GM19025 (cell line): Measurements from ENCODE around the gene TSC1.

Source experiments
- ATAC-seq: cut with Tn5 transposase; IDR thresholded peaks from one replicate; pipeline ENCODE4 v1.9.1; 2021; ENCODE audit warnings: mild to moderate bottlenecking, low read depth, moderate library complexity; ENCODE audit not compliant: unreplicated experiment

Gene TSC1

DNA sequence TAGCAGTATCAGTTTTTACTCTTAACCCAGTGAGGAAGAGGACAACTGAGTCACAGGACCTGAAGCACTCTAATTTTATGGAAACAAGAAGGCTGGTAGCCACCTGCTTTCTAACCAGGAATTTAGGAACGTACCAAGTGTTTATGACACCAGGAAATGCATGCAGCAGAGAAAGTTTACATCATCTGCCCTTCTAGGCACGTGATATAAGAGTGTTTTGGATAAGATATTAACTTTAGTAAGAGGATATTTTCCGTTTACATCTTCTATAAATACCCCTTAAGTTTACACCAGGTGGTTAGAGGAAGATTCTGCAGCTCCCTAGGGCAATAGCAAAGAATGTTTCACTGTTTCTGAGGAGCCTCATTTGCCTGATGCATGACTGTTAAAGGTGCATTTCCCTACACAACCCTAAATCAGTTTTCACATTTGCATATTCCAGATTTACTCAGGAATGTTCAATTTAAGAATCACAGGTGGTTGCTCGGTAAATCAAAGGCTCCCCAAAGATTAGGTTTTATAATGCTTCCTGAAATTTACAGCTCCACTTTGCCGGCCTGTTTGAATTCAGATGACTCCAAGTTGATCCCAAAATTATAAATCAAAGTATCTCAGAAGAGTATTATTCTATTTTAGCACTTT, 1.8 kb downstream of the TSC1 start:
- no peak for ATAC-seq

DNA sequence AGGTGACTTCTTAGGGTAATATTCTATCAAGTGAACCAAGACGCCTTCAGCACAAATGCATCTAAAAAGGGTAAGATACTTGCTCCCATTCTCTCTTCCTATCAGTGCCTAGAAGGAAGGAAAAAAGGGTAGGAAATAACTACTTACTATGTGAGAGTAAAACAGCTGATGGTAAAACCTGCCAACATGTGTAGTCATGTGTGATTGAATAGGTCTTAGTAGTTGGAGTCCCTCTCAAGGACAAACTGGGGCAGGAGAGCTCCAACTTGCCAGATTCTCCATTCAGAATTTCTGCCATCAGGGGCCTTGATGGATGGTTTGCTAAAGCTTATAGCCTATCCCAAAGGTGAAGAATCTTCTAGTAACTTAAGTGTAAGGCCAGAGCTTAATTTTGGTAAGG, 5.2 kb downstream of the TSC1 start:
- ATAC-seq = no peak

DNA sequence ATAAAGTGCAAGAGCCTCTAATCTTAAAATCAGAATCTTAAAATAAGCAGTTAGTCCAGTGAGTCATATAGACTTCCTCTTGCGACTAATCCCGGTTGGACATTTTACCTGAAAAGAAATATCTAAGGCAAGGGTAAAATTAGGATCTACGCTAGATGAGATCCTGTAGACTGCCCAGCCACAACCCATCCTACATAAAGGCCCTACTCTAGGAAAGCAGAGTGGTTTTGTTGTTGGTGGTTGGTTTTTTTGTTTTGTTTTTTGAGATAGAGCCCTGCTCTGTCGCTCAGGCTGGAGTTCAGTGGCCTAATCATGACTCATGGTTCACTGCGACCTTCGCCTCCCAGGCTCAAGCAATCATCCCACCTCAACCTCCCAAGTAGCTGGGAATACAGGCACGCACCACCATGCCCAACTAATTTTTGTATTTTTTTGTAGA, 6.9 kb downstream of the TSC1 start:
- no peak for ATAC-seq

DNA sequence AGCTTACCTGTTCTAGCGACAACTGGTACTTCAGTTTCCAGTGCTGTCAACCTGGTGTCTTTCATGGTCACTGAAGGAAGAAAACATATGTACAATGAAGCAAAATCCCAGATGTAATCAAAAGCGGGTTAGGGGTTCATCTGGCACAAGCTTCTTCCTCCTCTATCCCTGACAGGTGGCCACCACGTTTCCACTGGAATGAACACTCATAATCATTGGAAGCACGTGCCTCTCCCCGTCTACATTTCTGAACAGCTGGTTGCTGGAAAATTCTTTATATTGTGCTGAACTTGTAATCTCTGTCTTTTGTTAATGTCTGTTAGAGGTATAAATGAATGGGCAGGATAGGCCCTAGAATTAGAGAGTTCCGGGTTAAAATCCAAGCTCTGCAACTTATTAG, 9.4 kb downstream of the TSC1 start:
- ATAC-seq = no peak

DNA sequence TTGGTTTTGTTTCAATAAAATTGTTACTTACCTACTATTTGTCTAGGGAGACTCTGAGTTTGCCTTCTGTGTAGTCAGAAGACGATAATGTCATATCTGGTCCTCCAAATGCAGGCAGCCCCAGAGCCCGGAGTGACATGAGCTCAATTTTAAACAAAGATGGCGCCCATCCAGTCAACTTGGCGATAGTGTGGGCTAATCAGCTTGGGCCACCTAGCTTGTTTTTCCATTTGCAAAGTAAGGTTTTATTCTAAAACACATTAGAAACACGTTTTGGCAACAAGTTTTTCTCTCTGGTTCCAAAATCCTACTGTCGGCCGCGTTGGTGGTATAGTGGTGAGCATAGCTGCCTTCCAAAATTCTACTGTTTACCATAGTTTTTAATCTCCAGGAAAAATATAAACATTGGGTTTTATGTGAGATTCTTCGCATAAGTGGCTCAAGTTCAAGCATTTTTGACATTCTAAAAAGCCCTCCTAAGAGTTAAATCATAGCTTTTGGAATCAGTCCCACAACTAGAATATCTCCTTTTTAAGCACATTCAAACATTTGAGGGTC, 13.2 kb downstream of the TSC1 start:
- ATAC-seq = no peak

DNA sequence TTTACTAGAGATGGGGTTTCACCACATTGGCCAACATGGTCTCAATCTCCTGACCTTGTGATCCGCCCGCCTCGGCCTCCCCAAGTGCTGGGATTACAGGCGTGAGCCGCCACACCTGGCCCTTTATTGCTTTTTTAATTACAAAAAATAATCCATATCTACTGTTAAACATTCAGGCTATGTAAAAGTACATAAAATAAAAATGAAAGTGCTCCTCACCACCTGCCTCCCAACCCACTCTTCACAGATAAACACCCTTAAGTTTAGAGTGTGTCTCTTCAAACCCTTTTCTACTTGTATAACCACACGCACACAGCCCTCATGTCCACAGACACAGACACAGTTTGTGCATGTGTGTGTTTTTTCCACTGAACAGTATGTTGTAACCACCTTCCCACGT, 16.7 kb downstream of the TSC1 start:
- ATAC-seq = no peak

DNA sequence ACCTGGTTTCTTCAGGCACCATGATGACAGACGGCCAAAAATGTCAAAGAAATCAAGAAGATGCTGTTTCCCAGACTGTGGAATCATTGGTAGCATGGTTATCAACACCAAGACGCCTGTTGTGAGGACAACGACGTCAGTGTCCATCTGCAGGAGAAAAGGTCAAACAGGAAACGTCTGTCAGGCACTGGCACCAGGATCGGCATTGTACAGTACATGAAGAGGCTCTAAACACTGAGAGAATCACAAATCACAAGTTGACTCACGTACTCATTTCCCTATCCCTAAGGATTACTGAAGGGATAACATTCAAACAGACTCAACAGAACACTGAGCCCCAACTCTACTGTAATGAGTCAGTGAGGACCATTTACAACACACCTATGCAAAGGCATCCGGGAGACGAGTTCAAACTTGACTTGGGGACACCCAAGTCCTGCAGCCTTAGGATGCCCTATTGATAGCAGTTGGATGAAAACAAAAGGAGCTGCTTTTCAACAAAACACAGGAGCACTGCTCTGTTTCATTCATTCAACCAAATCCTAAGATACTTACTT, 21.0 kb downstream of the TSC1 start:
- ATAC-seq = no peak

DNA sequence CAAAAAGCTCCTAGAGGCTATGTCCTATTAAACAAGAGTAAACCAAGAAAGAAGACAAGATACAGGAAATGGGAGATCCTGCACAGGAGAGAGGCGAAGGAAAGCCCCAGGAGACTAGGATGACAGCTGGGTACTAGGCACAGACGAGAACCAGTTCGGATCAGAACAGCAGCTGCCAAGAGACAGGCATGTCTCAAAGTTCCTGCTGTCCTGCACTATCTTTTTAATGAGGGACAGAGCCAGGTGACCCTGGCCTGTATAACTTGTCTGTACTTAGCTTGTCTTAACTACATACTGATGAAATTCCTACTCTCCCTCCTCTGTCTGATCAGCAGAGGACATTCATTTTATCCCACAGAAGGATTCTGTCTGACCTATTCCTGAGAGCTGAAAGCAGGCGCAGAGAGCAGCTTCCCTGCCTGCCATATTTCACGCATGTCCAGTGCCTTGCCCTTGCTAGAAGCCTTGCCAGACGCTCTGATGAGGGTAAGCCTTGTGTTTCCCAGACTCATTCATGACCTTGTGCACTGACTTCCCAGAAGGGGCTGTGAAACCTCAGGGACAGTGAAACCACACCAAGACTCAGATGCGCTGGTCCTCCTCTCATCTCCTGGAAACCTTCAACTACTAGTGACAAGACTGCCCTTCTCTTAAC, 24.7 kb downstream of the TSC1 start:
- no peak for ATAC-seq

DNA sequence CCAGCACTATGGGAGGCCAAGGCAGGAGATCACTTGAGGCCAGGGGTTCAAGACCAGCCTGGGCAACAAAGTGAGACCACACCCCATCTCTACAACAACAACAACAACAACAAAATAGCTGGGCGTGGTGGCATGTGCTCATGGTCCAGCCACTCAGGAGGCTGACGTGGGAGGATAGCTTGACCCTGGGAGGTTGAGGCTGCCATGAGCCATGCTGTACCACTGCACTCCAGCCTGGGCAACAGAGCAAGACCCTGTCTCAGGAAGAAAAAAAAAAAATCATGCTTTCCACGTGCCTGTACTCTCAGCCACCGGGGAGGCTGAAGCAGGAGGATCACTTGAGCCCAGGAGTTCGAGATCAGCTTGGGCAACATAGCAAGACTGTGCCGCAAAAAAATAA, 29.5 kb downstream of the TSC1 start:
- ATAC-seq = no peak

DNA sequence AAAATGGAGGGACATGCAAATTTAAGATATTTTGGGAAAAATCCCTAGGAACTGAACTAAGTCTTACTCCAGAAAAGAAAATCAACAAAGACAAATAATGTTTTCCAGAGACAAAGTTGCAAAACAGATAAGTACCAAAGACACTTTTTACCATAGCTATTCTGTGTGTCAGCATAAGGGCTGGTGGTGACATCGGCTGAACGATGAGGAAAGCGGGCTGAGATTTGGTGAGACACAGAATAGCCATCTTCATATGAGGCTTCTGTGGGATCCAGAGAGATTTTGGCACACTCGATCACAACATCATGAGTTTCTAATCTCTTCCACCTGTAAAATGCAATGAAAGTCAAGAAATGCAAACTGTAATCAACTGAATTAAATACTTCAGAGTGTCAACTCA, 32.3 kb downstream of the TSC1 start:
- ATAC-seq = no peak

DNA sequence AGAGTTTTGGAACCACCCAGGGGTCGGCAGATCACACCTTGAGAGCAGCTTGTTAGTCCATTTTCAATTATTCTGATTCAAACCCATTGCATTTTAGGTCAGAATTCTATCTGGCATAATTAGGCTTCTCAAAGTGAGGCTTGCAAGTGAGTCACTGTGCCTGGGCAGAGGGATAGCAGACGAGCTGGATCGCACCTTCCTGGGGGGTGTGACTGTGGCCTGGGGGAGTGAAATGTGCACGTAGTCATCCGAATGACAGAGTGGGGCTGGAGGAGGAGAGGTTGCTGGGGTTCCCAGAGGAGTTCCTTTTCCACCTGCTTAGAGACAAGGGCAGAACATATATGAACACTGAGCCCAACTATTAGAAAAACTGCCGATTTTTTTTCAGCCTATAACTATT, 34.0 kb downstream of the TSC1 start:
- no peak for ATAC-seq

DNA sequence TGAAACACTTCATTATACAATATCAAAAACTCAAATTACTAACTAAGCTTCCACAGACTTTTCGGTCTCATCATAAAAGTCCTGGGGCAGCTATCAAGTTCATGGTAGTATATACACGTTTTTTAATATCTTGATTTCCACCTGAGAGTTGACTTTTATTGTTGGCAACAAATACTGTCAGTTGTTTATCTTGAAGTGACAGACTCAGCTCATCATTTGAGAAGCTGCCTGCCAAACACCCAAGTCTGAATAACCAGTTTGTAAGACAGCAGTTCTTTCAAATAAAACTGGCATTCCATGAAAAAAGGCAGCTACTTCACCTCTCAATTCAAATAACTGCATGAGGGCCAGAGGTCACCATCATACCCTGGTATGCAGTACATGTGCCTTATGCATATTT, 35.1 kb downstream of the TSC1 start:
- no peak for ATAC-seq

DNA sequence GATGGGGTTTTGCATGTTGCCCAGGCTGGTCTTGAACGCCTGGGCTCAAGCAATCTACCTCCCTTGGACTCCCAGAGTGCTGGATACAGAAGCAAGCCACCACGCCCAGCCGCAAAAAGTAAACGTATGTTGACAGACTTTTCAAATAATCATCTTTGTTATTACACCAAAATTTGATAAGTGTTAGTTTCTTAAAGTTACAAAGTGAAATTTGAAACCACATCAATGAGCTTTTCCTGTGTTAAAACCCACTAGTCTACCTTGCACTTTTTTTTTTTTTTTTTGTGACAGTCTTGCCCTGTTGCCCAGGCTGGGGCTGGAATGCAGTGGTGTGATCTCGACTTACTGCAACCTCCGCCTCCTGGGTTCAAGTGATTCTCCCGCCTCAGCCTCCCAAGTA, 35.8 kb downstream of the TSC1 start:
- ATAC-seq = no peak

DNA sequence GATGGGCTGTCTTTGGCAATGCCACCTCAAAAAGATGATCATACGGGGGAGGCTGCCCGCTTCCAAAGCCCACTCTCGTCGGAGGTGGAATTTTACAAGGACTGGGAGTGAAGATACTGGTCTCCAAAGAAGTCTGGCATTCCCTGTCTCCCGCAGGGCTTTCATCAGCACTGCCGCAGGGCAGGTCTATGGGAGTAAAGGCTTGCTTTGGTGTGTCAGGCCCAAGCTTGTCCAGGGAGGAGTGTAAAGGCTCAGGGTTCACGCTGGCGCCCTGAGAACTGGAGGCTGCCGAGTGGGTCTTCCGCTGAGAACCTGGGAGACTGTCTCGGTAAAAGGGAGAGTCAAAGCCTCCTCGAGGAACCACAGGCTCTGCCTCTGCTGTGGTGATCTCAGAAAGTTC, 38.7 kb downstream of the TSC1 start:
- ATAC-seq = no peak

DNA sequence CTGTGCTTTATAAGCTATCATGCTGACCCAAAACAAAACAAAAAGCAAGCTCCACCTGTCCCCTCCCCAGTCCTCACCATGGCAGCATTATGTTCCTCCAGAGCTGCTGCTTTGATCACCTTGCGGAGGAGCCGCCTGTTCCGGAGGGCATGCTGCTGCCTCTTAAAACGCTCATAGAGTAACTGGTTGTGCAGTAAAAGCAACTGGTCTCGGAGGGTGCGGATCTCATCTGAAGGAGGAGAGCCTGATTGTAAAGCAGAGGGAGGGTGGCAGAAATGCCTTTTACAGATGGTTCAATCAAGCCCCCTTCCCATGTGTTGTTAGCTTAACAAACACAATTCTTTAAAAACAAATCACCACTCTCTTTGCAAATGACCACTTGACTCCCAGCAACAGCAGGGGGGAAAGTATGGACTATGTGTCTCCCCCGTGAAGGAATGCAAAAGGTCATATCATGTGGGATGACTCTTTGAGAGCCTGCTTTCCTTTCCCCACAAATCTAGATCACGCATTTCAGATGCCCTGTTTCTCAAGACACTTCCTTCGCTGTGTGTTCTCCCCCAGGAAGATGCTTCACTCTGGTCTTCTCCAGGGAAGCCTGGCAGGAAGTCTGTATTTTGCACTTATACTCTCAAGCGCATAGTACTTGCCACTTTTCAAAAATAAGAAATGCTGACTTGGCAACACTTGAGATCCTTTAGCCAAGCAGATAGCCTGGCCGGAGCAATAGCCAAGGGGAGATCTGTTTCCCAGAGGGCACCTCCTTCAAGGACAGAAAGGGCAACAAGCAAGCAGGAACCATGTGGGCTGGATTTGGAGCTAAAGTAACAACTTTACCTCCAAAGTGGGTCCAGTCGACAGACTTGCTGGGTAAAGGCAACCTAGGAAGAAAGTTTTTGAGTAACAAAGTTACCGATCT, 40.6 kb downstream of the TSC1 start:
- ATAC-seq = no peak

DNA sequence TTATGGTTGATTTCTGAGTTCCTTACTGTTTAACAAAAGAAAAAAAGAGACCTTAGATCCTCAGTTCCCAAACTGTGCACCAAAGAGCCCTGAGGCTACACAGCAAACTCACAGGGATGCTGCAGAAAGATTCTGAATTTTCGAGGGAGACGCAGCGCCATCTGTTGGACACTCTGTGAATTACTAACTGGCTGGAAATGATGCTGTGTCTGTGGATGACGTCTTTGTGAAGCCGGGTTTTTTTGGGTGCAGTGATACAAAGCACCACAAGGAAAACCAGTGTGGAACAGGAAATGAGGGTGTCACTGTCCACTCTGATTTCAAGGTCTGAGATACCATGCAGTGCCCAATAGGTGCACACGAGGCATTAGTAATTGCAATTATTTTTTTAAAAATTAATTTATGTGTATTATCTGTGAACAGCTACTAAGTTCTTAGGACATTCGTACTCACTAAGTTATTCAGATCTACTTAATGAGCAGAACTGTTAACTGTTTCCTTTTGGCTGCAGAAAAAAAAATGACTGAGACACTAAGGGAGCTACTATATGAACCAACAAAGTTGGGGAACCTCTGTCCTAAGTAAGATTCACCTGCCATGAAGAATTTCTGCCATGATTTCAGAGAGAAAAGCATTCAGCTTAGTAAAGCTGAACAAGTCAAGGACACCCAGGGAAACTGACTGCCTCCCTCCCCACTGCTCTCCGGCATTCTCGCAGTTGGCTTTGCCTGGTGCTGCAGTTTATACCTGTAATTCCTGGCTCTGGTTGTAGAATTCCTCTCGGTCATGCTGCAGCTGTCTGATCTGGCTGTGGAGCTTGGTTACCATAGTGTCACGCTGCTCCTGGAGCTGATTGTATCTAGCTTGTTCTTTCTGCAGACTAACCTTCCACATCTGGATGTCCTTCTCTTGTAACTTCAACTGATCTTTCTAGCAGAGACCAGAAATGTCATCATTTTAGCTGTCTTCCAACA, 42.3 kb downstream of the TSC1 start:
- no peak for ATAC-seq

DNA sequence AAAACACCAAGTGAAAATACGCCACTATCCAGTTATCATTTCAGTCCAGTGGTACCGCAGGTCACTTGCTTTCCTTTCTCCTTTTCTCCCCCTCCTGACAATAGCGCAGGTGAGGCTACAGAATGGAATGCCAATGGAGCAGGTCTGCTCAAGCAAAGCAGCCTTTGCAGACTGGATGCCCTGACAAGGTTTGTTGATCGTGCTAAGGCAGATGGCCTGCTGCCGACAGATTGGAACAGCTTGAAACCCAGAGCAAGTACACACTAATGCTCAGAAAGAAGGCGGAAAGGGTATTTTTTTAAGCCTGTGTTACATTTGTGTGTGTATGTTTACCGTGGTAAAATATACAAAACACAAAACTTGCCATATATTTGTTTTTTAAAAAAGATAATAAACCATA, 46.4 kb downstream of the TSC1 start:
- ATAC-seq = no peak

DNA sequence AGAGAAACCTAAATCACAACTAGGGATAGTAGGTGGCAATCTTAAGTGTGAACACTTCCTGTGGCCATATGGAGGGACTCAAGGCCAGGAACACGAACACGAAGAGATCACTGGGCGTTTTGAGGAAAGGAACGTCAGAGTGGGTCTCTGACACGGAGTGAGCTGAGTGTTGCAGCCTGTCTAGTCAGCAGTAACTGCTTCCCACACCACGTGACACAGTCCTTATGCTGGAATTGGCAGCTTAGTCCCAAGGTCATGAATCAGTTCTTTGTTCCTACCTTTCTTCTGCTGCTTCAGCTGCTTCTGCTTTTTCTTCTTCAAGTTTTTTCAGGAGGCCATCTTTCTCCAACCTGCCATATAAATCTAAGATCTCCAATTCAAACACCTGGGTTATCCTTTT, 47.5 kb downstream of the TSC1 start:
- no peak for ATAC-seq

DNA sequence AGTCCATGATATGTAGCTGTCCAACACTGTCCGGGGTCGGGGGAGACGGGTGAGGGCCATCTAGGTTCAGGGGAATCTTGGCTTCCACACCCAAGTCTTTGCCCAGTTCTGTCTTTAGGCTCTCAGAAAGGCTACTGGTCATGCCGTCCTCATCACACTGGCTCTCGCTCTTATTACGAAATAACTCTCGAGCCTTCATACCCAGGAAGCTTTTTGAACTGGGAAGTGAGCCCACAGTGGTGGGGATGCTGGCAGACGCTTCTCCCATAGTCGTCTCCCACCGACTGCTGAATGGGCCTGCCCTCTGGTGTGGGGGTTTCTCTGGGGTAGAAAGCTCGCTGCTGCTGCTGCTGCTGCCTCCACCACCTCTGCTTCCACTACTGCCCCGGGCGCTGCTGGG, 48.2 kb downstream of the TSC1 start:
- ATAC-seq = no peak
